Gastrocnemius medialis (tissue), 4 donors: Measurements from ENCODE around the gene NEUROD2. TPM values are rescaled to one million over a fixed set of nuclear protein-coding genes. Genes with fewer than 3 reads are reported as not detected.

Source experiments
- ATAC-seq, 2 donors: fragments of 150-250 bp; one replicate each; pipeline ENCODE4 v1.9.1; 2016
- DNase-seq, 2 donors: peaks; one replicate each; pipeline ENCODE4 v3.0.0-alpha.2; 2019
- H3K27ac ChIP-seq, 4 donors: fragments of 200-600 bp; sonication (generic); 1 replicate in 1 of 4; 2 replicates in 3 of 4; pipeline ENCODE4 v1.5.1; 2016 to 2018; ENCODE audit warnings: mild to moderate bottlenecking in 2 of 4, moderate library complexity in 1 of 4
- H3K27me3 ChIP-seq, 3 donors: fragments of 200-600 bp; sonication (generic) in 2 of 3; 1 replicate in 1 of 3; 2 replicates in 2 of 3; pipeline versions ENCODE4 v1.5.1 to v1.6.0; 2016 to 2019; ENCODE audit warnings: mild to moderate bottlenecking in 1 of 3, moderate library complexity in 1 of 3
- H3K36me3 ChIP-seq, 2 donors: fragments of 200-600 bp; sonication (generic) in 1 of 2; one replicate each; pipeline ENCODE4 v1.5.1; 2017 to 2018
- H3K4me1 ChIP-seq, 2 donors: fragments of 200-600 bp; sonication (generic) in 1 of 2; one replicate each; pipeline ENCODE4 v1.5.1; 2016 to 2017; ENCODE audit warnings: mild to moderate bottlenecking in 2 of 2
- H3K4me3 ChIP-seq, 4 donors: fragments of 200-600 bp; sonication (generic) in 3 of 4; 1 replicate in 1 of 4; 2 replicates in 3 of 4; pipeline ENCODE4 v1.5.1; 2016 to 2019; ENCODE audit warnings: mild to moderate bottlenecking in 2 of 4
- H3K9me3 ChIP-seq, 3 donors: fragments of 200-600 bp; sonication (generic) in 2 of 3; 1 replicate in 1 of 3; 2 replicates in 2 of 3; pipeline ENCODE4 v1.5.1; 2016 to 2019
- CTCF ChIP-seq, 5 experiments: fragments of 450-650 bp in 3 of 5; fragments of 200-600 bp in 2 of 5; sonication (generic) in 2 of 5; IDR thresholded peaks in 4 of 5; conservative IDR thresholded peaks in 1 of 5; 1 replicate in 4 of 5; 2 replicates in 1 of 5; pipeline ENCODE4 v1.5.1; 2016 to 2019; ENCODE audit warnings: antibody characterized with exemption in 5 of 5, mild to moderate bottlenecking in 3 of 5, moderate library complexity in 3 of 5
- POLR2A ChIP-seq, 2 donors: fragments of 450-650 bp; IDR thresholded peaks; one replicate each; pipeline ENCODE4 v1.6.1; 2017; ENCODE audit warnings: antibody characterized with exemption in 2 of 2, mild to moderate bottlenecking in 2 of 2, moderate library complexity in 2 of 2
- in situ Hi-C, 4 donors: fragments of 200-750 bp; cut with MboI; loops; one replicate each; pipeline versions ENCODE4 v1.15.0 to v1.8.0; 2017; ENCODE audit warnings: low sequenced_read_pairs in 4 of 4
- intact Hi-C: fragments of 100-400 bp; cut with DNase I; formaldehyde crosslinking; loops from one replicate; pipeline ENCODE4 v1.15.1; 2023; ENCODE audit warnings: low total_unique reads
- total RNA-seq, 4 donors: library from RNA; depleted of rRNA; stranded (reverse); fragments of >200 nt; gene quantifications; one replicate each; pipeline versions ENCODE4 v1.1.0 to v1.2.3, GENCODE V29; 2016

Gene NEUROD2
- total RNA-seq = not detected

GRCh38 chr17:39607851-39608130 lies at the start of gene NEUROD2:
Gene NEUROD2 (minus strand): TSS chr17:39607920. CDS start chr17:39606599, 1,321 bp downstream.
- Histone ChIP-seq H3K27ac (no peak within 1 kb of the TSS), H3K36me3 (no peaks in the 10 kb centered on the region), H3K27me3 (peaks cover 67 to 76% (median 69%) of the 10 kb centered on the region in 3 donors), H3K4me3 (peak within 1 kb of the TSS; percentile 8 to 41 (median 29)), H3K4me1 (peaks cover 25% of the 10 kb centered on the region in 2 donors), H3K9me3 (no peaks in the 10 kb centered on the region)
- no peak for ATAC-seq
- in situ Hi-C loops (no loop called here), intact Hi-C loops (no loop called here)
- no peak for DNase-seq
- no peak for TF ChIP-seq CTCF (IDR thresholded peaks at IDR 0.05 in 4 of 5, conservative IDR thresholded peaks at IDR 0.05 in 1 of 5)

- H3K27ac ChIP-seq = no peak overlapping the region
- H3K9me3 ChIP-seq = no peaks in the 10 kb centered on the region
- intact Hi-C loops = no loop called here
- in situ Hi-C loops = no loop called here
- peaks cover 0 to 6% of the 10 kb centered on the region in 2 donors for H3K36me3 ChIP-seq
- H3K27me3 ChIP-seq = no peaks in the 10 kb centered on the region
- DNase-seq (no peak), ATAC-seq (no peak)
- H3K4me3 ChIP-seq = no peak overlapping the region
- TF ChIP-seq POLR2A (IDR thresholded peaks at IDR 0.05) = no peak
- TF ChIP-seq CTCF (IDR thresholded peaks at IDR 0.05 in 4 of 5, conservative IDR thresholded peaks at IDR 0.05 in 1 of 5) = no peak
- peaks cover 22% of the 10 kb centered on the region in 2 donors for H3K4me1 ChIP-seq
These were observed 47.4 kb upstream of the NEUROD2 start for GRCh38 chr17:39655105-39655504.

- Histone ChIP-seq H3K27me3 (no peaks in the 10 kb centered on the region), H3K27ac (no peak overlapping the region), H3K36me3 (no peaks in the 10 kb centered on the region), H3K4me3 (no peak overlapping the region), H3K9me3 (no peaks in the 10 kb centered on the region), H3K4me1 (peaks cover 13% of the 10 kb centered on the region in 2 donors)
- TF ChIP-seq CTCF (IDR thresholded peaks at IDR 0.05 in 4 of 5, conservative IDR thresholded peaks at IDR 0.05 in 1 of 5) (peak; percentile 52 to 85 (median 73)), POLR2A (IDR thresholded peaks at IDR 0.05) (no peak)
- in situ Hi-C loops = no loop called here
- DNase-seq = peak in 1 of 2 donors; percentile 62
- ATAC-seq = peak; percentile 48 to 69
- intact Hi-C loops = no loop called here
These were observed 46.1 kb upstream of the NEUROD2 start for GRCh38 chr17:39653662-39654331.

GRCh38 chr17:39653316-39653661 lies 45.6 kb upstream of the NEUROD2 start:
- peaks cover 8 to 12% of the 10 kb centered on the region in 2 donors for H3K4me1 ChIP-seq
- no peak overlapping the region for H3K4me3 ChIP-seq
- H3K9me3 ChIP-seq = no peaks in the 10 kb centered on the region
- ATAC-seq = no peak
- intact Hi-C loops = no loop called here
- H3K27ac ChIP-seq = no peak overlapping the region
- in situ Hi-C loops = no loop called here
- TF ChIP-seq POLR2A (IDR thresholded peaks at IDR 0.05) = no peak
- TF ChIP-seq CTCF (IDR thresholded peaks at IDR 0.05 in 4 of 5, conservative IDR thresholded peaks at IDR 0.05 in 1 of 5) = no peak
- DNase-seq = no peak
- H3K36me3 ChIP-seq = no peaks in the 10 kb centered on the region
- H3K27me3 ChIP-seq = no peaks in the 10 kb centered on the region
